ENCODE measurements around the gene CDA.

Gene CDA

DNA sequence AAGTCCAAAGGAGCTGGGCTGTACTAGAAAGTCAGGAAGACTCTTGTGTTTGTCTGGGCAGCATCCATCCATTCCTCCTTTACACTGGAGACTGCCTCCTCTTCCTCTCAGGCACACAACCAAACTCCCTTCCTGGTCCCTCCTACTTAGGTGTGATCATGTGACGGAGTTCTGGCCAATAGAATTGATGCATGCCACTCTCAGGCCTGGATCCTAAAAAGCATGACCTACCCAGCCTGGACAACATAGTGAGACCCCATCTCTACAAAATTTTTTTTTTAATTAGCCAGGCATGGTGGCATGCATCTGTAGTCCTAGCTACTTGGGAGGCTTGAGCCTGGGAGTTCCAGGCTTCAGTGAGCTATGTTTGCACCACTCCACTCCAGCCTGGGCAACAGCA lies 27.9 kb upstream of the CDA start:
- H3K27ac ChIP-seq (ENCODE audit: low read depth in 2 of 2, low read length in 2 of 2): no peak overlapping the region
- no peaks in the 10 kb centered on the region for H3K36me3 ChIP-seq (ENCODE audit: control insufficient read depth in 2 of 2, insufficient read depth in 2 of 2, low read length in 2 of 2)
- H3K9ac ChIP-seq (ENCODE audit: low read depth in 1 of 2, low read length in 2 of 2): no peak overlapping the region

DNA sequence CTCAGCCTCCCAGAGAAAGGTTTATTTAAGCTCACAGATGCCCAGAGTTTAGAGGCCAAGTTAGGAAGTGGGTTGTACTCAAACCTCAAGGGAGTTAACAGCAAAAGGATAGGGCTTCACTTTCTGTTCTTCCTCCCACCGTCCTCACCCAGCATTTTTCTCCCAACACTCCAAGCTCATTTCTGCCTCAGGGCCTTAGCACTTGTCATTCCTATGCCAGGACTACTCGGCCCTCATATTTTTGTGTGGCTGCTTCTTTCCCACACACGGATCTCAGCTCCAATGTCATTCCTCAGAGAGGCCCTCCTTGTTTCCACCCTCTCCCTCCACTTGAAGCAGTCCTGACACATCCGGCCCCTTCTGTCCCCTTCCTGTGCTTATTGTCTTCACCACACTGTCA lies 23.7 kb upstream of the CDA start:
- peaks cover 5 to 19% of the 10 kb centered on the region in 2 donors for H3K27me3 ChIP-seq (ENCODE audit: control insufficient read depth in 2 of 2, insufficient read depth in 2 of 2, low read length in 2 of 2)
- no peak overlapping the region for H3K27ac ChIP-seq (ENCODE audit: low read depth in 2 of 2, low read length in 2 of 2)
- no peak overlapping the region for H3K4me3 ChIP-seq (ENCODE audit: low read length in 2 of 2)
- no peaks in the 10 kb centered on the region for H3K36me3 ChIP-seq (ENCODE audit: control insufficient read depth in 2 of 2, insufficient read depth in 2 of 2, low read length in 2 of 2)
- no peaks in the 10 kb centered on the region for H3K4me1 ChIP-seq (ENCODE audit: control insufficient read depth in 2 of 2, insufficient read depth in 2 of 2, low read length in 2 of 2)
- no peak overlapping the region for H3K9ac ChIP-seq (ENCODE audit: low read depth in 1 of 2, low read length in 2 of 2)
- no peaks in the 10 kb centered on the region for H3K9me3 ChIP-seq (ENCODE audit: control insufficient read depth in 2 of 2, low read length in 2 of 2)

More for the DNA sequence above, 27.9 kb upstream of the CDA start:
- Histone ChIP-seq H3K4me3 (ENCODE audit: low read length in 2 of 2) (no peak overlapping the region), H3K9me3 (ENCODE audit: control insufficient read depth in 2 of 2, low read length in 2 of 2) (no peaks in the 10 kb centered on the region), H3K4me1 (ENCODE audit: control insufficient read depth in 2 of 2, insufficient read depth in 2 of 2, low read length in 2 of 2) (no peaks in the 10 kb centered on the region), H3K27me3 (ENCODE audit: control insufficient read depth in 2 of 2, insufficient read depth in 2 of 2, low read length in 2 of 2) (peaks cover 2 to 19% of the 10 kb centered on the region in 2 donors)

- no peaks in the 10 kb centered on the region for H3K4me1 ChIP-seq (ENCODE audit: control insufficient read depth in 2 of 2, insufficient read depth in 2 of 2, low read length in 2 of 2)
- H3K4me3 ChIP-seq (ENCODE audit: low read length in 2 of 2): no peak overlapping the region
- no peak overlapping the region for H3K27ac ChIP-seq (ENCODE audit: low read depth in 2 of 2, low read length in 2 of 2)
- H3K9me3 ChIP-seq (ENCODE audit: control insufficient read depth in 2 of 2, low read length in 2 of 2): no peaks in the 10 kb centered on the region
- H3K27me3 ChIP-seq (ENCODE audit: control insufficient read depth in 2 of 2, insufficient read depth in 2 of 2, low read length in 2 of 2): peaks cover 6 to 9% of the 10 kb centered on the region in 2 donors
- H3K36me3 ChIP-seq (ENCODE audit: control insufficient read depth in 2 of 2, insufficient read depth in 2 of 2, low read length in 2 of 2): no peaks in the 10 kb centered on the region
- H3K9ac ChIP-seq (ENCODE audit: low read depth in 1 of 2, low read length in 2 of 2): no peak overlapping the region
Measured at GRCh38 chr1:20569523-20570098, 19.3 kb upstream of the CDA start.

DNA sequence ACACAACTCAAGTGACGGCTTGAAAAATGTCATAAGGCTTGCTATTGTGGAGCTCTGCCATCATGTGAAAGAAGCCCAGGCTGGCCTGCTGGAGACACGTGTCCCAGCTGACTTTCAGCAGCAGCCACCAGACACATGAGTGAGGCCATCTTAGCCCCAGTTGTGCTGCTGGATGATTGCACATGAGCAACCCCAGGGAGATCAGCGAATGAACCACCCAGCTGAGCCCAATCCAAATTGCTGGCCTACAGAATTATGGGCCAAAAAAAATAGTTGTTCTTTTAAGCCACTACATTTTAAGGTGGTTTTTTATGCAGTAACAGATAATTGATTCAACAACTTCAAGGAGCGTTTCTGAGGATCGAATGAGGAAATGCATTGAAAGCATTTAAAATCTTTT lies 17.5 kb upstream of the CDA start:
- Histone ChIP-seq H3K36me3 (ENCODE audit: control insufficient read depth in 2 of 2, insufficient read depth in 2 of 2, low read length in 2 of 2) (no peaks in the 10 kb centered on the region), H3K4me1 (ENCODE audit: control insufficient read depth in 2 of 2, insufficient read depth in 2 of 2, low read length in 2 of 2) (no peaks in the 10 kb centered on the region), H3K9ac (ENCODE audit: low read depth in 1 of 2, low read length in 2 of 2) (no peak overlapping the region), H3K9me3 (ENCODE audit: control insufficient read depth in 2 of 2, low read length in 2 of 2) (no peaks in the 10 kb centered on the region), H3K27ac (ENCODE audit: low read depth in 2 of 2, low read length in 2 of 2) (no peak overlapping the region), H3K27me3 (ENCODE audit: control insufficient read depth in 2 of 2, insufficient read depth in 2 of 2, low read length in 2 of 2) (peaks cover 0 to 9% of the 10 kb centered on the region in 2 donors), H3K4me3 (ENCODE audit: low read length in 2 of 2) (no peak overlapping the region)

GRCh38 chr1:20573987-20574386 lies 14.9 kb upstream of the CDA start:
- peaks cover 0 to 9% of the 10 kb centered on the region in 2 donors for H3K27me3 ChIP-seq (ENCODE audit: control insufficient read depth in 2 of 2, insufficient read depth in 2 of 2, low read length in 2 of 2)
- no peak overlapping the region for H3K27ac ChIP-seq (ENCODE audit: low read depth in 2 of 2, low read length in 2 of 2)
- H3K4me3 ChIP-seq (ENCODE audit: low read length in 2 of 2): no peak overlapping the region
- H3K4me1 ChIP-seq (ENCODE audit: control insufficient read depth in 2 of 2, insufficient read depth in 2 of 2, low read length in 2 of 2): no peaks in the 10 kb centered on the region
- no peak overlapping the region for H3K9ac ChIP-seq (ENCODE audit: low read depth in 1 of 2, low read length in 2 of 2)
- no peaks in the 10 kb centered on the region for H3K36me3 ChIP-seq (ENCODE audit: control insufficient read depth in 2 of 2, insufficient read depth in 2 of 2, low read length in 2 of 2)
- H3K9me3 ChIP-seq (ENCODE audit: control insufficient read depth in 2 of 2, low read length in 2 of 2): no peaks in the 10 kb centered on the region

GRCh38 chr1:20574686-20575540 lies 14.0 kb upstream of the CDA start:
- Histone ChIP-seq H3K27ac (ENCODE audit: low read depth in 2 of 2, low read length in 2 of 2) (no peak overlapping the region), H3K9ac (ENCODE audit: low read depth in 1 of 2, low read length in 2 of 2) (no peak overlapping the region)

DNA sequence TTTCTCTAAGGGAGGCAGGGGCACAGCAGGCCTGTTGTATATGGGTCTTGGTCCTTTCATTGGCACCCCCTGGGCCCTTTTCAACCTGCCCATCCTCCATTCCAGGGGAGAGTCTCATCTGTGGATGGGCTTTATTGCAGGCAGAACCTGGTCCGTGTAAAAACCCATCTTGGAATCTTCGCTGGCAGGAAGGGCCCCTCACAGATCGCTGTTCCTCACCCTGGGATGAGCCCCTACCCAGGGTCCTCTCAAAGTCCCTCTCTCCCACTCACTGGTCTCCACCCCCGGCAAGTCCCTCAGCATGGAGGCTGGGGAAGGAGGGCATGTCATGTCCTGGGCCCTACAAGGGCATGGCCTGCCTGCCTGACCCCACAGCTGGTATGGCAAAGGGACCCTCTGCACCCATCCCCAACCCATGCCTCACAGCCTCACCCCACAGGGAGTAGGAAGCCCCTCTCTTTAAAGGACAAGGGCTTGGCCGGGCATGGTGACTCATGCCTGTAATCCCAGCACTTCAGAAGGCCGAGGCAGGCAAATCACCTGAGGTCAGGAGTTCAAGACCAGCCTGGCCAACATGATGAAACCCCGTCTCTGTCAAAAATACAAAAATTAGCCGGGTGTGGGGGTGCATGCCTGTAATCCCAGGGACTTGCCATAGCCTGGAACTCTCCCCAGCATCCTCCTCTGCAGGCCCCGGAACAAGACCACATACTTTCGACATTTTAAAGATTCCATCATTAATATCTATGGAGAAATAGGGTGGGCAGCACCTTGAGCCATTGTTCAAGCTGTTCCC lies 13.2 kb upstream of the CDA start:
- H3K27me3 ChIP-seq (ENCODE audit: control insufficient read depth in 2 of 2, insufficient read depth in 2 of 2, low read length in 2 of 2): peaks cover 0 to 6% of the 10 kb centered on the region in 2 donors
- H3K36me3 ChIP-seq (ENCODE audit: control insufficient read depth in 2 of 2, insufficient read depth in 2 of 2, low read length in 2 of 2): no peaks in the 10 kb centered on the region
- H3K4me1 ChIP-seq (ENCODE audit: control insufficient read depth in 2 of 2, insufficient read depth in 2 of 2, low read length in 2 of 2): no peaks in the 10 kb centered on the region
- H3K9me3 ChIP-seq (ENCODE audit: control insufficient read depth in 2 of 2, low read length in 2 of 2): no peaks in the 10 kb centered on the region
- H3K9ac ChIP-seq (ENCODE audit: low read depth in 1 of 2, low read length in 2 of 2): no peak overlapping the region
- no peak overlapping the region for H3K4me3 ChIP-seq (ENCODE audit: low read length in 2 of 2)
- H3K27ac ChIP-seq (ENCODE audit: low read depth in 2 of 2, low read length in 2 of 2): no peak overlapping the region

More at GRCh38 chr1:20574686-20575540, 14.0 kb upstream of the CDA start:
- H3K27me3 ChIP-seq (ENCODE audit: control insufficient read depth in 2 of 2, insufficient read depth in 2 of 2, low read length in 2 of 2): peaks cover 0 to 6% of the 10 kb centered on the region in 2 donors
- no peaks in the 10 kb centered on the region for H3K9me3 ChIP-seq (ENCODE audit: control insufficient read depth in 2 of 2, low read length in 2 of 2)
- H3K36me3 ChIP-seq (ENCODE audit: control insufficient read depth in 2 of 2, insufficient read depth in 2 of 2, low read length in 2 of 2): no peaks in the 10 kb centered on the region
- no peaks in the 10 kb centered on the region for H3K4me1 ChIP-seq (ENCODE audit: control insufficient read depth in 2 of 2, insufficient read depth in 2 of 2, low read length in 2 of 2)
- no peak overlapping the region for H3K4me3 ChIP-seq (ENCODE audit: low read length in 2 of 2)

DNA sequence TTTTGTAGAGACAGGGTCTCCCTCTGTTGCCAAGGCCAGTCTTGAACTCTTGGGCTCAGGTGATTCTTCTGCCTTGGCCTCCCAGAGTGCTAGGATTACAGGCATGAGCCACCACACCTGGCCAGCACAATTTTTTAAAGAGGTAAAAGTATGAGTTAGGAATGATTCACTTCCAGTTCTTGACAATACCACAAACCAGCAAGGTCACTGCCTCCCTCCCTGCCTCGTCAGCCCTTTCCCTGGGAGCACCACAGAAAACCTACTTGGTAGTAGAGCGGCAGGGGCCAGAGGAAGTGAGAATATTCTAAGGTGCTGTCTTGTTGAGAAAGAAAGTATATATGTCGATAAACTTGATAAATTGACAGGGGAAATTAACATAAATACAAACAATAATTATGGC lies 10.8 kb upstream of the CDA start:
- Histone ChIP-seq H3K27me3 (ENCODE audit: control insufficient read depth in 2 of 2, insufficient read depth in 2 of 2, low read length in 2 of 2) (peaks cover 0 to 6% of the 10 kb centered on the region in 2 donors), H3K4me3 (ENCODE audit: low read length in 2 of 2) (no peak overlapping the region), H3K4me1 (ENCODE audit: control insufficient read depth in 2 of 2, insufficient read depth in 2 of 2, low read length in 2 of 2) (no peaks in the 10 kb centered on the region), H3K27ac (ENCODE audit: low read depth in 2 of 2, low read length in 2 of 2) (no peak overlapping the region), H3K36me3 (ENCODE audit: control insufficient read depth in 2 of 2, insufficient read depth in 2 of 2, low read length in 2 of 2) (no peaks in the 10 kb centered on the region), H3K9me3 (ENCODE audit: control insufficient read depth in 2 of 2, low read length in 2 of 2) (no peaks in the 10 kb centered on the region), H3K9ac (ENCODE audit: low read depth in 1 of 2, low read length in 2 of 2) (no peak overlapping the region)

DNA sequence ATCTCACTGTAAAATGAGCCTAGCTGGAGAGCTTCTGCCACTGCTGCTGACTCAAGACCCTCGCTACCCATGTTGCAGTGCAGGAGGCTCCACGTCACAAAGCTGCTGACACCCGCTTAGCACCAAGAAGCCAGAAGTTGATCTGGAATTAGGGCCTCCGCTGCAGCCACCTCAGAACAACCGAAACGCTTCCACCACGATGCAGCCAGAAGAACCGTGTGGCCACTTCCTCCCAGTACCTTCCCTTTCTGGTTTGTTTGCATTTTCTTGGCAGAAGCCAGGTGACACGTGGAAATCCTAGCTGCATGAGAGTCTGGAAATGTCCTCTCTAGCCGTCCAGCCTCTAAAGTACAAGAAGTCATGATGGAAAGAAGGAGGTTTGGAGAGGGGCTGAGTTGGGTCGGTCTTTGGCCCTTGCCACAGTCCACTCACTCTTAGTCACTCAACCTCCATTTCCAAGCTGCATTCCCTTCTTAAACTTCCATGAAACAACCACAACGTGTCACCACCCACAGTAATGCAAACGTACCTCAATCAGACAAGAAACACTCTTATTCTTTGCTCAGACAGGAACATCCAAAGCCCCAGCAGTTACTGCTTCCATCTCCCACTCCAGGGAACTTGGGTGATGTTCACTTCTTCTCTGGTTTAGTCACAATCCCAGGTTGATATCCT lies 10.0 kb upstream of the CDA start:
- Histone ChIP-seq H3K4me1 (ENCODE audit: control insufficient read depth in 2 of 2, insufficient read depth in 2 of 2, low read length in 2 of 2) (no peaks in the 10 kb centered on the region), H3K27ac (ENCODE audit: low read depth in 2 of 2, low read length in 2 of 2) (no peak overlapping the region), H3K4me3 (ENCODE audit: low read length in 2 of 2) (no peak overlapping the region), H3K9me3 (ENCODE audit: control insufficient read depth in 2 of 2, low read length in 2 of 2) (no peaks in the 10 kb centered on the region), H3K36me3 (ENCODE audit: control insufficient read depth in 2 of 2, insufficient read depth in 2 of 2, low read length in 2 of 2) (no peaks in the 10 kb centered on the region), H3K9ac (ENCODE audit: low read depth in 1 of 2, low read length in 2 of 2) (no peak overlapping the region), H3K27me3 (ENCODE audit: control insufficient read depth in 2 of 2, insufficient read depth in 2 of 2, low read length in 2 of 2) (peaks cover 0 to under 1% of the 10 kb centered on the region in 2 donors)
